Neural cell (in vitro differentiated cells): Measurements from ENCODE around the gene ZCCHC4.

ENCODE experiments used
- CTCF ChIP-seq: fragments of 450-650 bp; IDR thresholded peaks from 2 replicates; pipeline ENCODE4 v1.5.1; 2014; ENCODE audit warnings: antibody characterized with exemption, mild to moderate bottlenecking, moderate library complexity; ENCODE audit not compliant: poor library complexity, severe bottlenecking
- EZH2 ChIP-seq: fragments of 200-600, 300-800 bp; shearing (Covaris generic), sonication (generic); IDR thresholded peaks from 2 replicates; pipeline ENCODE4 v1.6.1; 2014; ENCODE audit warnings: antibody characterized with exemption, low read length, borderline replicate concordance, mild to moderate bottlenecking; ENCODE audit not compliant: insufficient read depth, poor library complexity, severe bottlenecking
- POLR2AphosphoS5 ChIP-seq: IDR thresholded peaks from 2 replicates; pipeline ENCODE4 v1.6.1; 2012
- RAD21 ChIP-seq: fragments of 450-650 bp; conservative IDR thresholded peaks from 2 replicates; pipeline ENCODE4 v1.6.1; 2014; ENCODE audit warnings: antibody characterized with exemption, mild to moderate bottlenecking, moderate library complexity
- TAF1 ChIP-seq: IDR thresholded peaks from 2 replicates; pipeline ENCODE4 v1.6.1; 2012; ENCODE audit warnings: low read depth

- TF ChIP-seq CTCF (no peak), POLR2AphosphoS5 (no peak), RAD21 (no peak), TAF1 (no peak), EZH2 (no peak)
These were observed 65.2 kb downstream of the ZCCHC4 start for GRCh38 chr4:25377572-25378436.
